GM18870 (cell line): ENCODE data around the gene ZSCAN21.

Experiments used
- ATAC-seq: cut with Tn5 transposase; IDR thresholded peaks from one replicate; pipeline ENCODE4 v1.9.1; 2021; ENCODE audit warnings: moderate library complexity; ENCODE audit not compliant: unreplicated experiment

Gene ZSCAN21

GRCh38 chr7:100095289-100095688, 45.7 kb downstream of the ZSCAN21 start:
- ATAC-seq, result no peak

GRCh38 chr7:100095704-100096103, 46.1 kb downstream of the ZSCAN21 start:
- no peak for ATAC-seq

DNA sequence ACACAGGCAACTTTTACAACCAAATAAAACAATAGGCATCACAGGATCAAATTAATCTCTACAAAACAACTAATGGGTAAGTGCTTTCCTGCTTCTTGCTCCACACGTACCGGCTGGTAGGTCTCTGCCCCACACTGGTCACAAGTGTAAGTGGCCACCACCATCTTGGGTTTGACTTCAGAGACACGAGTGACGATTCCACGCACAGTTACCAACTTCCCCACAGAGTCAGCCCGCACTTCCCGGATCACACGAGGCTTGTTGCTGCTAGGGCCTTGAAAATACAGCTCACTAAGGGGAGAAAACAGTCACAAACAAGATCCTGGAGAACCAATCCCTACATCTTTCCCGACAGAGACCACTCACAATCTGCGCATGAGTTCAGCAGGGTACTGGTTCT, 49.3 kb downstream of the ZSCAN21 start:
- no peak for ATAC-seq

DNA sequence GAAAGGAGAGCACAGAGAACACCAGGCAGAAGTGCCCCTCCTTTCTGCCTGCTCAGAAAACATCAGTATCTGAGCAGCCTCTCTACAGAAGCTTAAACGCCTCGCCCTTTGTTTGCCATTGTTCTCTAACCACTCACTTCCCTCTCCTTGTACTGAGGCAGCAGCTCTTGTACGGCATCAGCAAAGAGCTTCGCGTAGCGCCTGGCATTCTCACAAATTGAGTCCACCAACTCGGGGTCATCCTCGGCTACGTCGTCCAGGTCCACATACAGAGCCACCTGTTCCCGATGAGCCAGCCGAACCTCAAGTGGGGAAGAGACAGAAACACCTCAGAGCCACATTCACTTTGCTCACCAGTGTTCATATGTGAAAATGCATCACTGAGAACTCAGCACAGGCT, 49.9 kb downstream of the ZSCAN21 start:
- ATAC-seq, result no peak

GRCh38 chr7:100100420-100101015, 50.9 kb downstream of the ZSCAN21 start:
- ATAC-seq, result peak; percentile 49

DNA sequence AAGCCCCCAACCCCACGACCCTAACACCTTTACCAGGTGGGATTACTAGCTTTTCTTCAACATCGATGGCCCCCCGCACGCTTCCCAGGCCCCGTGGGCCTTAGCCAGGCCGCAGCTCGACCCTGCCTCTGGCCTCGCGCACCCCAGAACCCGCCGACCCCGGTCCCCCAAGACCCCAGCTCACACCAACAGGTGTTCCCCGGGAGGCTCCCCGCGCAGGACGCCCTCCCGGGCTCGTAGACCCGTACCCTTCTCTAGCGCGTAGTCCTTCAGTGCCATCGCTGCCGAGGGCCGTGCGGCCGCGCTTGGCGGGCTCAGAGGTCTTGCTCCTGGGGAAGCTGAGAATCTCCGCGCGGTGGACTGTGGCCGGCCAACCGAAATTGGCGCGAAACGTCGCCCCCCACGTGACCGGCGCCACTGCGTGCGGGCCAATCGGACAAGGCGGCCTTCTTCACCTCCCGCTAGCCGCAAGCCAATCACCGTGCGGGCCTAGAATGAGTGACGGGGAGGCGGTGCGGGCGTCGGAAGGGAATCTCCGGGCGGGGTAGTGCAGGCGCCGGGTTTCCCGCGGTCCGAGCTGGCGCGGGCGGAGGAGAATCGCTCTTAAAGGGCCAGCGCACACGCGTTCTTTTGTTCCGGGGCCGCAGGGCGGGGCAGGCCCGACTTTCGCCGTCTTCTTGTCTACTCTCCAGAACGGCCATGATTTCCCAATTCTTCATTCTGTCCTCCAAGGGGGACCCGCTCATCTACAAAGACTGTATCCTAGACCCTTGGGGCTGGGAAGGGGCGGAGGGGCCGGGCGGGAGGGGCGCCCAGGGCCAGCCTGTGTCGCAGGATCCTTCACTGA, 51.7 kb downstream of the ZSCAN21 start, which contains the start of the genes AP4M1 and MCM7:
Gene AP4M1, plus strand, starts transcription at position 628 of the 847 bp plus-strand sequence. Its CDS starts 72 bp downstream, at position 700.
Gene MCM7, minus strand, starts transcription at position 382 of the 847 bp plus-strand sequence. Its CDS starts 103 bp downstream, at position 279.
- peak; percentile 61 for ATAC-seq

GRCh38 chr7:100102950-100103840, 53.6 kb downstream of the ZSCAN21 start:
- ATAC-seq, result no peak

- ATAC-seq, result no peak
These were observed 56.0 kb downstream of the ZSCAN21 start for GRCh38 chr7:100105534-100105933.

DNA sequence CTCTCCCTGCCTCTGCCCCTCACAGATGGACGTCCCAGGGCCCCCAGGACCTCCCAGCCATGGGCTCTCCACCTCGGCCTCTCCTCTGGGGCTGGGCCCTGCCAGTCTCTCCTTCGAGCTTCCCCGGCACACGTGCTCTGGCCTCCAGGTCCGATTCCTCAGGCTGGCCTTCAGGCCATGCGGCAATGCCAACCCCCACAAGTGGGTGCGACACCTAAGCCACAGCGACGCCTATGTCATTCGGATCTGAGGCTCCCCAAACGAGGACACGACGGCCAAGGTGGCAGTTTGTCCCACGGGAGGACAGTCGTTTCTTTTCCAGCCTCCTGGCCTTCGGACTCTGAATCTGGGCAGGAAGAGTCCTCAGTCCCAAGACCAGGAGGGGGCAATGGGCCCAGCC, 57.1 kb downstream of the ZSCAN21 start:
- no peak for ATAC-seq

- ATAC-seq, result no peak
These were observed 57.7 kb downstream of the ZSCAN21 start for GRCh38 chr7:100107125-100107737.

DNA sequence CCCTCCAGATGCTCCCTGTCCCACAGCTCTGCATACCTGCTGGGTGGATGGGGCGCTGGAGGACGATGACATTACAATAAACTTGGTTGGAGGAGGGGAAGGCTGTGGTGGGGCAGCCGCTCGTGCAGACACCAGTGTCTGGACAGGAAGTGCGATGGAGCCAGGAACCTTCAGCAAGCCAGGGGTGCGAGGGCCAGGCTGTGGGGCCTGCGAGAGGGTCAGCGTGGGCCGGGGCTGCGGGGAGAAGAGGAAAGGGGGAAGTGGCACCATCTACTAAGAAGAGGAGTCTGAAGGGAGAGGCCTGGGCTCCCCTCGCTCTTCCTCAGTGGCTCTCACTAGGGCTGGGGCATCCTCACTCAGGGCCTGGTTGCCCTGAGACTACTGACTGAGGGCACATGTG, 58.3 kb downstream of the ZSCAN21 start:
- ATAC-seq, result no peak

DNA sequence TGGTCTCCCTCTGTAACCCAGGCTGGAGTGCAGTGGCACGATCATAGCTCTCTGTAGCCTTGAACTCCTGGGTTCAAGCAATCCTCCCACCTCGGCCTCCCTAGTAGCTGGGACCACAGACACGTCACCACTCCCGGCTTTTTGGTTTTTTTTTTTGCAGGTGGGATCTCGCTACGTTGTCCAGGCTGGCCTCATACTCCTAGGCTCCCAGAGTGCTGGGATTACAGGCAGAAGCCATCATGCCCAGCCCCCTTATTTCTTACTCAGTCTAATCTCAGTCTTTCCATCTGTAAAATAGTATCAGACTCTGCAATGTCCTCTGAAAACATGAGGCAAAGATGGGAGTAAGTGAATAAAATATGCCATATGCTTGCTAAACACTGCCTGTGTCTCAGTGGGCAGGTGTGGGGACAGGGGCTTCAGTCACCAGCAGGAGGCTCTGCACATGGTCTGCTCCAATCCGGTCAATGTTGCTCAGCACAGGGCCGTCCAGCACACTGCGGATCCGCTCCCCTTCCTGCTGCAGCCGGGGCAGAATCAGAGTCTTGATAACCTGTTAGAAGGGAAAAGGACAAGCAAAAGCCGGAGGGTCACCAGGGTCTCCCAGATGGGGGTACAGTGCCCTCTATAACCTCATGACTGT, 60.1 kb downstream of the ZSCAN21 start:
- ATAC-seq, result no peak

DNA sequence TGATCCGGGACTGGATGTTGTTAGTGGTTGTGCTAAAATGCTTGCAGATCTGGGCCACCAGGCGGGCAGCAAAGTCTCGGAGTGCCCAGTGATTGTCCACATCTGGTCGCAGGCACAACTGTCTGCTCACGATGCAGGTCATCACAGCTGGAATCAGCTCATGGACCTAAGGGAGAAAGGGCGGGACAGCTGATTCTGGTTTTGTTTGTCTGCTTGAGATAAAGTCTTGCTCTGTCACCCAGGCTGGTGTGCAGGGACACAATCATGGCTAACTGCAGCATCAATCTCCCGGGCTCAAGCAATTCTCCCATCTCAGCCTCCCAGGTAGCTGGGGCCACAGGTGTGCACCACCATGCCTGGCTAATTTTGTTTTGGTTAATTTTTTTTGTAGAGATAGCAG, 61.6 kb downstream of the ZSCAN21 start:
- no peak for ATAC-seq

DNA sequence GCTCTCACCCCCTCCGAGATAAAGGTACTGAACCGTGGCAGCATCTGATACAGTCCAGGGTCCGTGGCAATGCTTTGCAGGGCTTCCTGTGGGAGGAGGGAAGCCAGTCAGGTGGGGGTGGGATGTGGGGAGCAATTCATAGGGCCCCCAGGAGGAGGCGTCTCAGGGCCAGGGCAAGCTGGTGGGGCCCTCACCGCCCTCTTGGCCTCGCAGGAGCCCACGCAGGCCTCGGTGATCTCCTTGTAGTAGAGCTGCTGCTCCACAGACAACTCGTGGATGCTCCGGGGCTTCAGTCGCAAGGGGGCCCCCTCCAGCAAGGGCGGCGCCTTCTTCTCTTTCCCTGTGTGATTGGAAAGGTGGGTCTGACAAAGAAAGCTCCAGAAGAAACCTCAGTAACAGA, 62.3 kb downstream of the ZSCAN21 start:
- no peak for ATAC-seq
